HepG2 (cell line): ENCODE measurements around the gene RNF123. TPM values are rescaled to one million over a fixed set of nuclear protein-coding genes. Genes with fewer than 3 reads are reported as not detected.

Source experiments
- ATAC-seq: fragments of 200-7000 bp; cut with Tn5 transposase; 3 replicates; pipeline ENCODE4 v1.9.1; 2020; ENCODE audit warnings: mild to moderate bottlenecking, moderate library complexity
- Bru-seq: library from RNA; stranded (reverse); fragments of 400-500 nt; gene quantifications from one replicate; lab custom pipeline; 2021; lab: Mats Ljungman, UMichigan
- BruChase-seq, 2 experiments: library from RNA; stranded (reverse); fragments of 400-500 nt; gene quantifications; one replicate each; lab custom pipeline; 2021; lab: Mats Ljungman, UMichigan
- BruUV-seq: library from RNA; stranded (reverse); fragments of 400-500 nt; replicated peaks from 2 replicates; lab custom pipeline; 2021; lab: Mats Ljungman, UMichigan
- CTCF ChIA-PET: fragments of 300-600 bp; formaldehyde crosslinking; extraction: SDS; loops from one replicate; lab custom pipeline; 2021; ENCODE audit warnings: low total read pairs, inconsistent platforms, low intra/inter-chr PET ratio; lab: Yijun Ruan, JAX
- POLR2A ChIA-PET: fragments of 350-600 bp; sonication (Branson Sonifier 250); formaldehyde crosslinking; loops from one replicate; lab custom pipeline; 2020; ENCODE audit warnings: antibody characterized with exemption, inconsistent platforms; lab: Yijun Ruan, JAX
- DNase-seq: peaks from one replicate; pipeline ENCODE4 v3.0.0-alpha.2; 2015; ENCODE audit warnings: low spot score
- FAIRE-seq: peaks from 3 replicates; lab custom pipeline; 2011; peaks lifted over from hg19 to GRCh38; lab: Jason Lieb, UNC
- H2AFZ ChIP-seq: one replicate; pipeline ENCODE4 v1.6.1; 2011; ENCODE audit warnings: low read length, inconsistent platforms
- H3K27ac ChIP-seq: fragments of 300-600 bp; 3 replicates; pipeline ENCODE4 v1.8.0; 2011; ENCODE audit warnings: mixed run types, mild to moderate bottlenecking, mixed read lengths, low read length, inconsistent platforms; ENCODE audit not compliant: insufficient read depth; ENCODE audit errors: extremely low read length
- H3K27me3 ChIP-seq, 2 experiments: fragments of 200-600 bp in 1 of 2; 2 replicates in 1 of 2; 3 replicates in 1 of 2; pipeline versions ENCODE4 v1.6.0 to v1.8.0; 2011; ENCODE audit warnings: low read length in 2 of 2, mild to moderate bottlenecking in 2 of 2, moderate library complexity in 2 of 2, inconsistent platforms in 1 of 2; ENCODE audit not compliant: insufficient read depth in 2 of 2, control insufficient read depth in 1 of 2
- H3K36me3 ChIP-seq, 2 experiments: fragments of 200-600 bp in 1 of 2; replicated peaks in 1 of 2; 2 replicates in 1 of 2; 3 replicates in 1 of 2; pipeline versions ENCODE4 v1.5.1 to v1.8.0; 2011; ENCODE audit warnings: low read length in 2 of 2, inconsistent platforms in 1 of 2; ENCODE audit not compliant: insufficient read depth in 2 of 2, control insufficient read depth in 1 of 2
- H3K4me1 ChIP-seq: 2 replicates; pipeline ENCODE4 v1.5.1; 2012; ENCODE audit warnings: low read length, inconsistent platforms; ENCODE audit not compliant: insufficient read depth
- H3K4me2 ChIP-seq: 2 replicates; pipeline ENCODE4 v1.6.0; 2011; ENCODE audit warnings: low read depth, low read length, inconsistent platforms
- H3K4me3 ChIP-seq, 3 experiments: fragments of 200-600 bp in 1 of 3; sonication (generic), shearing (Covaris generic) in 1 of 3; replicated peaks in 1 of 3; 2 replicates each; pipeline ENCODE4 v1.5.1; 2011 to 2016; ENCODE audit warnings: low read length in 3 of 3, inconsistent platforms in 2 of 3, low read depth in 2 of 3, mild to moderate bottlenecking in 2 of 3, control low read depth in 1 of 3, mixed read lengths in 1 of 3; ENCODE audit not compliant: insufficient read depth in 1 of 3
- H3K79me2 ChIP-seq: one replicate; pipeline ENCODE4 v1.6.1; 2011; ENCODE audit warnings: low read length, inconsistent platforms; ENCODE audit not compliant: insufficient read depth
- H3K9ac ChIP-seq: 2 replicates; pipeline ENCODE4 v1.6.0; 2011; ENCODE audit warnings: mild to moderate bottlenecking, low read depth, low read length, inconsistent platforms; ENCODE audit not compliant: insufficient read depth
- H3K9me3 ChIP-seq: 2 replicates; pipeline ENCODE4 v1.5.1; 2012; ENCODE audit warnings: mild to moderate bottlenecking, low read length
- H4K20me1 ChIP-seq: 2 replicates; pipeline ENCODE4 v1.6.0; 2011; ENCODE audit warnings: inconsistent platforms, mild to moderate bottlenecking, low read length, moderate library complexity; ENCODE audit not compliant: insufficient read depth
- SYNCRIP ChIP-seq: fragments of 200-400 bp; formaldehyde crosslinking; IDR thresholded peaks from 2 replicates; pipeline ENCODE4 v1.6.1; 2018; ENCODE audit warnings: mild to moderate bottlenecking, low read depth, low read length; ENCODE audit not compliant: insufficient read depth
- TRIM22 ChIP-seq: fragments of 450-650 bp; IDR thresholded peaks from 2 replicates; pipeline ENCODE4 v1.6.1; 2017
- YEATS4 ChIP-seq: sonication (generic); formaldehyde crosslinking; IDR thresholded peaks from 2 replicates; pipeline ENCODE4 v1.4.0; 2020; ENCODE audit warnings: missing genetic modification reagents, borderline replicate concordance
- ZFAT ChIP-seq: sonication (generic); formaldehyde crosslinking; conservative IDR thresholded peaks from 2 replicates; pipeline ENCODE4 v1.8.1; 2023; ENCODE audit warnings: missing genetic modification reagents, inconsistent platforms
- ZNF180 ChIP-seq: sonication (generic); formaldehyde crosslinking; IDR thresholded peaks from 2 replicates; pipeline ENCODE4 v1.4.0; 2020; ENCODE audit warnings: low read depth, missing genetic modification reagents, borderline replicate concordance
- ZNF44 ChIP-seq: sonication (generic); formaldehyde crosslinking; IDR thresholded peaks from 2 replicates; pipeline ENCODE4 v1.5.1; 2020; ENCODE audit warnings: mild to moderate bottlenecking, missing genetic modification reagents
- ZNF512 ChIP-seq: sonication (generic); formaldehyde crosslinking; IDR thresholded peaks from 2 replicates; pipeline ENCODE4 v1.4.0; 2020; ENCODE audit warnings: mild to moderate bottlenecking, missing genetic modification reagents
- ZNF597 ChIP-seq: sonication (generic); formaldehyde crosslinking; IDR thresholded peaks from 2 replicates; pipeline ENCODE4 v1.5.0; 2020; ENCODE audit warnings: missing genetic modification reagents
- ZNF720 ChIP-seq: sonication (generic); formaldehyde crosslinking; IDR thresholded peaks from 2 replicates; pipeline ENCODE4 v1.4.0; 2020; ENCODE audit warnings: missing genetic modification reagents
- ZNF784 ChIP-seq: sonication (generic); formaldehyde crosslinking; IDR thresholded peaks from 2 replicates; pipeline ENCODE4 v1.5.1; 2020; ENCODE audit warnings: missing genetic modification reagents, mild to moderate bottlenecking, borderline replicate concordance
- ZNF879 ChIP-seq: sonication (generic); formaldehyde crosslinking; IDR thresholded peaks from 2 replicates; pipeline ENCODE4 v1.8.1; 2023; ENCODE audit warnings: missing genetic modification reagents
- WGBS: methylation state at CpG from one replicate; pipeline ENCODE4 v1.1.6; 2017; ENCODE audit warnings: low lambda C conversion rate; 5-methylcytosine and 5-hydroxymethylcytosine counted together
- in situ Hi-C: cut with HindIII; loops from 2 replicates; pipeline ENCODE4 v1.10.0; 2017; ENCODE audit warnings: low pct_unique_long_range_greater_than_20kb; ENCODE audit not compliant: extremely low pct_ligation_motif_present
- intact Hi-C: fragments of 100-400 bp; cut with micrococcal nuclease; formaldehyde crosslinking; loops from one replicate; pipeline ENCODE4 v1.10.0; 2022; ENCODE audit not compliant: unreplicated experiment
- long read RNA-seq, 2 experiments: library from RNA in 1 of 2; library from polyadenylated mRNA in 1 of 2; stranded (forward) in 1 of 2; unstranded in 1 of 2; transcript quantifications; one replicate each; pipeline ENCODE4 v2.0.0, GENCODE V29; 2019 to 2022
- polyA minus RNA-seq, 3 experiments: library from RNA; depleted of rRNA, polyadenylated mRNA; stranded (reverse); fragments of >200 nt; gene quantifications; 2 replicates each; pipeline ENCODE4 v1.2.3, GENCODE V29; 2011; ENCODE audit warnings: low replicate concordance in 1 of 3
- polyA plus RNA-seq, 8 experiments: library from polyadenylated mRNA; depleted of rRNA in 3 of 8; stranded (reverse) in 7 of 8; unstranded in 1 of 8; fragments of >200 nt; fragmentation: Illumina TruSeq in 4 of 8; extraction: Trizol in 4 of 8; gene quantifications; 2 replicates each; pipeline versions ENCODE4 v1.2.1 to v1.2.3, GENCODE V29; 2011 to 2016; ENCODE audit warnings: low read depth in 4 of 8, missing spikeins in 1 of 8, mixed read lengths in 1 of 8; ENCODE audit not compliant: insufficient read depth in 1 of 8
- total RNA-seq, 5 experiments: library from RNA; depleted of rRNA; stranded (reverse); fragments of >200 nt; fragmentation: Illumina TruSeq; extraction: Trizol; gene quantifications; 2 replicates each; pipeline ENCODE4 v1.2.3, GENCODE V29; 2016; ENCODE audit warnings: low read depth in 1 of 5

Gene RNF123
- total RNA-seq (2016; rRNA removed; fragmentation: Illumina TruSeq; extraction: Trizol), result 16.1 and 29.9 TPM in 2 replicates
- 7.6 and 8.9 TPM in 2 replicates for total RNA-seq (2016; cell fraction: cytosol; rRNA removed; fragmentation: Illumina TruSeq; extraction: Trizol; ENCODE audit: low read depth)
- 12.8 and 27.1 TPM in 2 replicates for total RNA-seq (2016; cell fraction: insoluble cytoplasmic fraction; rRNA removed; fragmentation: Illumina TruSeq; extraction: Trizol)
- total RNA-seq (2016; cell fraction: membrane; rRNA removed; fragmentation: Illumina TruSeq; extraction: Trizol), result 10.8 and 12.7 TPM in 2 replicates
- 28.7 and 34.7 TPM in 2 replicates for total RNA-seq (2016; cell fraction: nucleus; rRNA removed; fragmentation: Illumina TruSeq; extraction: Trizol)
- 82.2 and 91.9 TPM in 2 replicates for polyA plus RNA-seq (2011; rRNA removed)
- polyA plus RNA-seq (2011; cell fraction: cytosol; rRNA removed), result 37.9 and 55.2 TPM in 2 replicates
- polyA plus RNA-seq (2011; cell fraction: nucleus; rRNA removed), result 455 and 594 TPM in 2 replicates
- 27.9 and 34.2 TPM in 2 replicates for polyA plus RNA-seq (2012)
- 8.1 and 10.5 TPM in 2 replicates for polyA plus RNA-seq (2016; cell fraction: cytosol; fragmentation: Illumina TruSeq; extraction: Trizol; ENCODE audit: low read depth)
- 17.1 and 25.1 TPM in 2 replicates for polyA plus RNA-seq (2016; cell fraction: insoluble cytoplasmic fraction; fragmentation: Illumina TruSeq; extraction: Trizol; ENCODE audit: low read depth)
- polyA plus RNA-seq (2016; cell fraction: membrane; fragmentation: Illumina TruSeq; extraction: Trizol; ENCODE audit: low read depth), result 14.9 and 15.8 TPM in 2 replicates
- polyA plus RNA-seq (2016; cell fraction: nucleus; fragmentation: Illumina TruSeq; extraction: Trizol; ENCODE audit: insufficient read depth, low read depth), result 108 and 116 TPM in 2 replicates
- 88.9 and 105 TPM in 2 replicates for polyA minus RNA-seq (2011; rRNA and poly(A)+ RNA removed; ENCODE audit: low replicate concordance)
- 26.2 and 30.5 TPM in 2 replicates for polyA minus RNA-seq (2011; cell fraction: cytosol; rRNA and poly(A)+ RNA removed)
- 55.9 and 56.4 TPM in 2 replicates for polyA minus RNA-seq (2011; cell fraction: nucleus; rRNA and poly(A)+ RNA removed)
- Bru-seq, nascent RNA, result percentile 70 among the genes with signal in this experiment
- percentile 81 among the genes with signal in this experiment for BruChase-seq, experiment 1, labeled RNA remaining after a 6-hour chase
- BruChase-seq, experiment 2, labeled RNA remaining after a 2-hour chase, result percentile 79 among the genes with signal in this experiment
- long read RNA-seq, experiment 1, partial matches to known transcripts, result 8 of 18 reads
- long read RNA-seq, experiment 1, other reads (novel, unspliced or antisense), result 10 of 18 reads
- long read RNA-seq, experiment 2, full-length matches to known transcripts, result 4 of 67 reads
- long read RNA-seq, experiment 2, partial matches to known transcripts, result 37 of 67 reads
- long read RNA-seq, experiment 2, other reads (novel, unspliced or antisense), result 26 of 67 reads

GRCh38 chr3:49689046-49689907, at the start of gene RNF123, which contains the start of gene MST1:
Gene RNF123, plus strand, starts transcription at chr3:49689557. Its CDS starts 1,609 bp downstream, at chr3:49691166.
Gene MST1, minus strand, starts transcription at chr3:49689474. Its CDS starts 783 bp downstream, at chr3:49688691.
- CTCF ChIA-PET, result no interaction called here
- POLR2A ChIA-PET, result interaction anchor here (1.7 to 2.3 kb wide), 5 partner anchors 16 to 240 kb away, joined by 4 to 18 read pairs (median 5); partner anchors contain the start of genes DAG1 and MON1A
- 0% methylated on average over 23 of the region's 66 CpGs for WGBS
- Histone ChIP-seq H3K4me2 (peak within 1 kb of the TSS; percentile 96), H3K4me3 (peak within 1 kb of the TSS; percentile 75 to 96 (median 89)), H3K9me3 (no peaks in the 10 kb centered on the region), H3K9ac (peak within 1 kb of the TSS; percentile 97), H3K79me2 (peaks cover 42% of the 10 kb centered on the region), H3K36me3 (peaks cover 2 to 4% of the 10 kb centered on the region in 2 experiments; a peak in 2 of 5 replicates), H2AFZ (no peak within 1 kb of the TSS), H3K4me1 (peaks cover 47% of the 10 kb centered on the region), H3K27me3 (no peaks in the 10 kb centered on the region; a peak in 1 of 5 replicates), H4K20me1 (peaks cover 9% of the 10 kb centered on the region; the same call in 1 of the 2 replicates), H3K27ac (peak within 1 kb of the TSS; percentile 96)
- DNase-seq (peak; percentile 86), ATAC-seq (peak; percentile 60), FAIRE-seq (no peak)
- in situ Hi-C loops (no loop called here), intact Hi-C loops (no loop called here)
- TSS peak; percentile 74 for BruUV-seq
- TF ChIP-seq ZNF597 (no peak), ZNF879 (CRISPR knock-in tag) (no peak), TRIM22 (no peak), ZNF512 (CRISPR knock-in tag) (no peak), ZNF784 (no peak), YEATS4 (no peak; the same call in 1 of the 2 replicates), ZNF180 (CRISPR knock-in tag) (no peak), ZNF720 (CRISPR knock-in tag) (no peak), ZFAT (CRISPR knock-in tag) (no peak; the same call in 1 of the 2 replicates), SYNCRIP (no peak), ZNF44 (peak; percentile 42; the same call in 1 of the 2 replicates)
